CD4-positive, alpha-beta T cell (primary cell): ENCODE measurements around the gene PDZD4. TPM values are rescaled to one million over a fixed set of nuclear protein-coding genes. Genes with fewer than 3 reads are reported as not detected.

ENCODE experiments used
- ATAC-seq: fragments of 200-7000 bp; cut with Tn5 transposase; one replicate; pipeline ENCODE4 v1.10.0; 2022; ENCODE audit warnings: mild to moderate bottlenecking; ENCODE audit not compliant: poor library complexity
- CTCF ChIA-PET: fragments of 350-600 bp; sonication (Branson Sonifier 250); formaldehyde crosslinking; loops from one replicate; lab custom pipeline; 2021; ENCODE audit warnings: antibody characterized with exemption, inconsistent platforms; lab: Charles Lee
- POLR2A ChIA-PET: fragments of 350-600 bp; sonication (Branson Sonifier 250); formaldehyde crosslinking; loops from one replicate; lab custom pipeline; 2021; ENCODE audit warnings: antibody characterized with exemption, inconsistent platforms; lab: Charles Lee
- DNase-seq, 14 experiments: peaks; one replicate each; pipeline ENCODE4 v3.0.0-alpha.2; 2013 to 2020; ENCODE audit warnings: mixed read lengths in 2 of 14
- H3K27ac ChIP-seq, 2 donors: one replicate each; pipeline versions ENCODE4 v1.5.1 to v1.7.0; 2013; ENCODE audit warnings: low read length in 2 of 2, low read depth in 1 of 2, mild to moderate bottlenecking in 1 of 2
- H3K27me3 ChIP-seq, 2 experiments: 1 replicate in 1 of 2; 2 replicates in 1 of 2; pipeline versions ENCODE4 v1.6.1 to v1.7.0; 2013; ENCODE audit warnings: low read length in 2 of 2, control low read depth in 1 of 2, mild to moderate bottlenecking in 1 of 2, moderate library complexity in 1 of 2; ENCODE audit not compliant: insufficient read depth in 2 of 2, control insufficient read depth in 1 of 2
- H3K36me3 ChIP-seq: one replicate; pipeline ENCODE4 v1.6.1; 2013; ENCODE audit warnings: low read length, control low read depth; ENCODE audit not compliant: insufficient read depth
- H3K4me1 ChIP-seq: one replicate; pipeline ENCODE4 v1.6.1; 2013; ENCODE audit warnings: low read length, control low read depth; ENCODE audit not compliant: insufficient read depth
- H3K4me3 ChIP-seq: one replicate; pipeline ENCODE4 v1.5.1; 2013; ENCODE audit warnings: mild to moderate bottlenecking, low read length, moderate library complexity
- H3K9me3 ChIP-seq, 2 experiments: 1 replicate in 1 of 2; 2 replicates in 1 of 2; pipeline versions ENCODE4 v1.6.1 to v1.7.0; 2013; ENCODE audit warnings: low read length in 2 of 2, mild to moderate bottlenecking in 2 of 2, control low read depth in 1 of 2, moderate library complexity in 1 of 2; ENCODE audit not compliant: control insufficient read depth in 1 of 2, insufficient read depth in 1 of 2
- H3K27ac Mint-ChIP-seq: one replicate; pipeline ENCODE4 v1.8.0; 2020; ENCODE audit warnings: mixed read lengths
- H3K27me3 Mint-ChIP-seq: one replicate; pipeline ENCODE4 v1.8.0; 2021; ENCODE audit warnings: mixed read lengths
- H3K36me3 Mint-ChIP-seq: one replicate; pipeline ENCODE4 v1.8.0; 2021; ENCODE audit warnings: low read depth, mixed read lengths
- H3K4me1 Mint-ChIP-seq: one replicate; pipeline ENCODE4 v1.8.0; 2021; ENCODE audit warnings: low read depth, mixed read lengths
- H3K4me3 Mint-ChIP-seq: one replicate; pipeline ENCODE4 v1.8.0; 2020; ENCODE audit warnings: mild to moderate bottlenecking, mixed read lengths
- H3K9me3 Mint-ChIP-seq: one replicate; pipeline ENCODE4 v1.8.0; 2020; ENCODE audit warnings: mixed read lengths
- intact Hi-C, 2 experiments: fragments of 100-400 bp; cut with DNase I in 1 of 2; cut with micrococcal nuclease in 1 of 2; formaldehyde crosslinking; loops; one replicate each; pipeline versions ENCODE4 v1.15.1 to v1.9.0; 2023 to 2025; cut with DNase I, micrococcal nuclease
- total RNA-seq, 174 experiments: library from RNA in 2 of 174; stranded (reverse) in 2 of 174; gene quantifications; one replicate each; pipeline ENCODE4 v1.2.3 and lab custom pipeline; 2021 to 2026
- TF ChIP-seq, protein P1 (sequence below): fragments of 200-600 bp; IDR thresholded peaks from one replicate; pipeline ENCODE4 v1.8.0; 2022; ENCODE audit warnings: antibody characterized with exemption, mild to moderate bottlenecking

Gene PDZD4
- total RNA-seq, 2 experiments from 2014 or later, result 24.8 to 26.8 TPM

DNA sequence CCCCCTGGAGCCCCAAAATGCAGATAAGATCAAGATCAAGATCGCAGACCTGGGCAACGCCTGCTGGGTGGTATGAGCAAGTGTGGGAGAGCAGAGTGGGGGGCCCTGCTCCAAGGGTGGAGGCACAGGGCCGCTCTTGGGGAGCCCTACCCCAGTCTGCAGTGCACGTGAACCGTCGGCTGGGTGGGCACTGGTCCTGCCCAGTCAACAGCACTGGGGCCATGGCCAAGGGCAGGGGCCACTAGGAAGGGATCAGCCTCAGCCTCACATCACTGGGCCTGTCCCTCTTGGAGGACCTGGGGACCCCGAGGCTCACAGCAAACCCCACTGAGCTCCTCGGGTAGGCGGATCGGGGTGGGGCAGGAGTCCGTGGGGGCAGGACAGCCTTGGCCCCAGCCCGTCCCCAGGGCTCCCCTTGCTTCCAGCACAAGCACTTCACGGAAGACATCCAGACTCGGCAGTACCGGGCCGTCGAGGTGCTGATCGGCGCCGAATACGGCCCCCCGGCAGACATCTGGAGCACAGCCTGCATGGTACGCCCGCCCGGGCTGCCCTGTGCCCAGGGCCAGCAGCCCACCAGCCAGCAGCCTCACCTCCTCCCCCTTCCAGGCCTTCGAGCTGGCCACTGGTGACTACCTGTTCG lies 45.9 kb downstream of the PDZD4 start:
- H3K36me3 Mint-ChIP-seq, result peaks cover 8% of the 10 kb centered on the region
- H3K27me3 Mint-ChIP-seq, result peaks cover 5% of the 10 kb centered on the region
- Histone ChIP-seq H3K27ac (no peak overlapping the region), H3K27me3 (peaks cover 0 to 4% of the 10 kb centered on the region in 2 experiments), H3K4me1 (no peaks in the 10 kb centered on the region), H3K9me3 (peaks cover 0 to 6% of the 10 kb centered on the region in 2 experiments), H3K36me3 (peaks cover 22% of the 10 kb centered on the region), H3K4me3 (no peak overlapping the region)
- DNase-seq (no peak), ATAC-seq (no peak)
- no peaks in the 10 kb centered on the region for H3K9me3 Mint-ChIP-seq
- no peak overlapping the region for H3K4me3 Mint-ChIP-seq
- CTCF ChIA-PET, result no interaction called here
- TF ChIP-seq, protein P1, sequence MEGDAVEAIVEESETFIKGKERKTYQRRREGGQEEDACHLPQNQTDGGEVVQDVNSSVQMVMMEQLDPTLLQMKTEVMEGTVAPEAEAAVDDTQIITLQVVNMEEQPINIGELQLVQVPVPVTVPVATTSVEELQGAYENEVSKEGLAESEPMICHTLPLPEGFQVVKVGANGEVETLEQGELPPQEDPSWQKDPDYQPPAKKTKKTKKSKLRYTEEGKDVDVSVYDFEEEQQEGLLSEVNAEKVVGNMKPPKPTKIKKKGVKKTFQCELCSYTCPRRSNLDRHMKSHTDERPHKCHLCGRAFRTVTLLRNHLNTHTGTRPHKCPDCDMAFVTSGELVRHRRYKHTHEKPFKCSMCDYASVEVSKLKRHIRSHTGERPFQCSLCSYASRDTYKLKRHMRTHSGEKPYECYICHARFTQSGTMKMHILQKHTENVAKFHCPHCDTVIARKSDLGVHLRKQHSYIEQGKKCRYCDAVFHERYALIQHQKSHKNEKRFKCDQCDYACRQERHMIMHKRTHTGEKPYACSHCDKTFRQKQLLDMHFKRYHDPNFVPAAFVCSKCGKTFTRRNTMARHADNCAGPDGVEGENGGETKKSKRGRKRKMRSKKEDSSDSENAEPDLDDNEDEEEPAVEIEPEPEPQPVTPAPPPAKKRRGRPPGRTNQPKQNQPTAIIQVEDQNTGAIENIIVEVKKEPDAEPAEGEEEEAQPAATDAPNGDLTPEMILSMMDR, result no peak
- H3K27ac Mint-ChIP-seq, result no peak overlapping the region
- POLR2A ChIA-PET, result no interaction called here
- intact Hi-C loops, result no loop called here
- H3K4me1 Mint-ChIP-seq, result peaks cover 5% of the 10 kb centered on the region

DNA sequence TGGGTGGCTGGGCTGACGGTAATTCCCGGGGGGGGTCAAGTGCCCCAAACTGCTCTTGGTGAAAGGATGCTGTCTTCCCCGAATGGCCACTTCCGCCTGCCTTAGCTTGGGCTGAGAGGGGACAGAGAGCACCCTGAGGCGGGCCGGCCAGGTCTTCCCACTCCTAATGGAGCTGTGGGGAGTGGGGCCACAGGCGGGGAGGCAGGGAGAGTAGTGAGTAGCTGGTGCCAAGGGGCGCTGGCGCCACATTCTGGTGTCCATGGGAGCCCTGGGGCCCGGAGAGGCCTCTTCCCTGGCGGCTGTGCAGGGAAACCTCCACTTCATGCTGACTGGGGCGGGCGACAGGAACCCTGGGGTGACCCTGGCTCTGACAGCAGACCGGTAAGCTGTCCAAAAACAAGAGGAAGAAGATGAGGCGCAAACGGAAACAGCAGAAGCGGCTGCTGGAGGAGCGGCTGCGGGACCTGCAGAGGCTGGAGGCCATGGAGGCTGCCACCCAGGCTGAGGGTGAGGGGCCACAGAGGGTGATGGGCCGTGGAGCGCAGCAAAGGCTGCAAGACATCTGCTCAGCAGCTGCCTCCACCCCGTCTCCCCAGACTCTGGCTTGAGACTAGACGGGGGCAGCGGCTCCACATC lies 46.8 kb downstream of the PDZD4 start:
- DNase-seq, result no peak
- Mint-ChIP-seq H3K4me3 (no peak overlapping the region), H3K27me3 (peaks cover 5% of the 10 kb centered on the region), H3K4me1 (peaks cover 5% of the 10 kb centered on the region), H3K36me3 (peaks cover 8% of the 10 kb centered on the region), H3K27ac (no peak overlapping the region), H3K9me3 (no peaks in the 10 kb centered on the region)
- ATAC-seq, result no peak
- ChIA-PET POLR2A (no interaction called here), CTCF (no interaction called here)
- TF ChIP-seq, protein P1, result no peak
- Histone ChIP-seq H3K36me3 (peaks cover 16% of the 10 kb centered on the region), H3K4me3 (no peak overlapping the region), H3K4me1 (no peaks in the 10 kb centered on the region), H3K27me3 (peaks cover 0 to 4% of the 10 kb centered on the region in 2 experiments), H3K9me3 (peaks cover 0 to 6% of the 10 kb centered on the region in 2 experiments), H3K27ac (no peak overlapping the region)
- intact Hi-C loops, result no loop called here

DNA sequence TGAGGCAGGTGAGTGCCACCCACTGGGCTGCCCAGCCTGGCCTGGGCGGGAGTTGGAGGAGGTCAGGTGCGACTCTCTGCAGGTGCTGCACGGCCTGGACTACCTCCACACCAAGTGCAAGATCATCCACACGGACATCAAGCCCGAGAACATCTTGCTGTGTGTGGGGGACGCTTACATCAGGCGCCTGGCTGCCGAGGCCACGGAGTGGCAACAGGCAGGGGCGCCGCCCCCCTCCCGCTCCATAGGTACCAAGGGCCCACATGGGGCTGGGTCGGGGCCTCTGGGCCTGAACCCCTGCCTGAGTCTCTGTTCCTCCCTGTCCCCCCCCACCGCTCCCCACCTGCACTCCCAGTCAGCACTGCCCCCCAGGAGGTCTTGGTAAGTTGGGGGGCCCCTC lies 47.5 kb downstream of the PDZD4 start:
- TF ChIP-seq, protein P1, result no peak
- Histone ChIP-seq H3K27me3 (peaks cover 0 to 4% of the 10 kb centered on the region in 2 experiments), H3K9me3 (peaks cover 0 to 6% of the 10 kb centered on the region in 2 experiments), H3K4me3 (no peak overlapping the region), H3K36me3 (peaks cover 12% of the 10 kb centered on the region), H3K4me1 (no peaks in the 10 kb centered on the region), H3K27ac (no peak overlapping the region)
- H3K9me3 Mint-ChIP-seq, result no peaks in the 10 kb centered on the region
- peaks cover 5% of the 10 kb centered on the region for H3K27me3 Mint-ChIP-seq
- ChIA-PET CTCF (no interaction called here), POLR2A (no interaction called here)
- no peak overlapping the region for H3K4me3 Mint-ChIP-seq
- H3K4me1 Mint-ChIP-seq, result peaks cover 5% of the 10 kb centered on the region
- ATAC-seq (no peak), DNase-seq (no peak)
- peaks cover 8% of the 10 kb centered on the region for H3K36me3 Mint-ChIP-seq
- no peak overlapping the region for H3K27ac Mint-ChIP-seq
- intact Hi-C loops, result no loop called here
